Measurements from ENCODE around the gene GHRH.

- TF ChIP-seq CREM (CRISPR knock-in tag; IDR thresholded peaks at IDR 0.05): no peak
- TF ChIP-seq CTCF (IDR thresholded peaks at IDR 0.05): no peak
- no peak for TF ChIP-seq NFATC4 (CRISPR knock-in tag; IDR thresholded peaks at IDR 0.05)
- TF ChIP-seq NR1H2 (CRISPR knock-in tag; IDR thresholded peaks at IDR 0.05): no peak
- no peak for TF ChIP-seq ETV6 (CRISPR knock-in tag; IDR thresholded peaks at IDR 0.05)
- no peak for TF ChIP-seq TP53 (CRISPR knock-in tag; IDR thresholded peaks at IDR 0.05)
Observed at GRCh38 chr20:37284691-37285161, 23.1 kb upstream of the GHRH start.
